Activated CD8-positive, alpha-beta T cell treated with anti-CD3 and anti-CD28 coated beads, Interleukin-2, amount 10 ng/mL, durations not matched to agents 7 days and 5 days (primary cell): ENCODE results near the gene SLC4A3. TPM values are rescaled to one million over a fixed set of nuclear protein-coding genes. Genes with fewer than 3 reads are reported as not detected.

ENCODE experiments used
- ATAC-seq: fragments of 150-1000 bp; cut with Tn5 transposase; one replicate; pipeline ENCODE4 v1.10.0; 2021; ENCODE audit warnings: moderate library complexity
- CTCF ChIA-PET: fragments of 350-600 bp; sonication (Branson Sonifier 250); formaldehyde crosslinking; loops from one replicate; lab custom pipeline; 2021; ENCODE audit warnings: antibody characterized with exemption; lab: Charles Lee
- POLR2A ChIA-PET: fragments of 350-600 bp; sonication (Branson Sonifier 250); formaldehyde crosslinking; loops from one replicate; lab custom pipeline; 2021; ENCODE audit warnings: antibody characterized with exemption; lab: Charles Lee
- DNase-seq: peaks from one replicate; pipeline ENCODE4 v3.0.0-alpha.2; 2020
- H3K27ac Mint-ChIP-seq: one replicate; pipeline ENCODE4 v1.8.0; 2021; ENCODE audit warnings: mild to moderate bottlenecking, mixed read lengths
- H3K27me3 Mint-ChIP-seq: one replicate; pipeline ENCODE4 v1.8.0; 2021; ENCODE audit warnings: low read depth, mixed read lengths
- H3K36me3 Mint-ChIP-seq: one replicate; pipeline ENCODE4 v1.8.0; 2021; ENCODE audit warnings: low read depth, mixed read lengths
- H3K4me1 Mint-ChIP-seq: one replicate; pipeline ENCODE4 v1.8.0; 2021; ENCODE audit warnings: low read depth, mixed read lengths
- H3K4me3 Mint-ChIP-seq: one replicate; pipeline ENCODE4 v1.8.0; 2021; ENCODE audit warnings: mild to moderate bottlenecking, mixed read lengths
- H3K9me3 Mint-ChIP-seq: one replicate; pipeline ENCODE4 v1.8.0; 2022; ENCODE audit warnings: mixed read lengths; ENCODE audit not compliant: insufficient read depth
- total RNA-seq, 2 experiments: library from RNA; stranded (reverse); gene quantifications; one replicate each; pipeline ENCODE4 v1.2.3, GENCODE V29; 2021

The SLC4A3 gene
- total RNA-seq, 2 experiments from 2014 or later: not detected

DNA sequence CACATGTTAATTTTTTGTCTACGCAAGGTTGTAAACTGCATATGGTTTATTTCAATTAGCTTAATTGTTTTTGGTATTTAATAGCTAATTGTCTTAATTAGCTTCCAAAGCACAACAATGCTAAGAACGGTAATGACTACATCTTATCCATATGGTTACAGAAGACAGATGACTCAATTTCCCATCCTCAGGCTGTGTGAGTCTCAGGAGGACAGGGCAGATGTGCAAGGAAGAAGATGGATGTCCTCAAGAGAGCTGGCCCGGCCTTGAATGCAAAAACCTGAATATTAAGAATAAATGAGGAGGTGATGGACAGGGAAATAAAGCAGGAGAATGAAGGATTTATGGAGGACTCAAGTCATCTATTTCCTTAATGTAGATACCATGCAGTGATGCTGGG is 31.4 kb downstream of the SLC4A3 start:
- DNase-seq (no peak), ATAC-seq (no peak)
- Mint-ChIP-seq H3K9me3 (no peaks in the 10 kb centered on the region), H3K27ac (no peak overlapping the region), H3K4me3 (no peak overlapping the region), H3K36me3 (no peaks in the 10 kb centered on the region), H3K27me3 (peaks cover 25% of the 10 kb centered on the region), H3K4me1 (no peaks in the 10 kb centered on the region)
- CTCF ChIA-PET: interaction anchor here (1.0 to 1.4 kb wide), 2 partner anchors 33 to 118 kb away, joined by 3 to 4 read pairs; no protein-coding TSS in a partner anchor
- POLR2A ChIA-PET: no interaction called here

DNA sequence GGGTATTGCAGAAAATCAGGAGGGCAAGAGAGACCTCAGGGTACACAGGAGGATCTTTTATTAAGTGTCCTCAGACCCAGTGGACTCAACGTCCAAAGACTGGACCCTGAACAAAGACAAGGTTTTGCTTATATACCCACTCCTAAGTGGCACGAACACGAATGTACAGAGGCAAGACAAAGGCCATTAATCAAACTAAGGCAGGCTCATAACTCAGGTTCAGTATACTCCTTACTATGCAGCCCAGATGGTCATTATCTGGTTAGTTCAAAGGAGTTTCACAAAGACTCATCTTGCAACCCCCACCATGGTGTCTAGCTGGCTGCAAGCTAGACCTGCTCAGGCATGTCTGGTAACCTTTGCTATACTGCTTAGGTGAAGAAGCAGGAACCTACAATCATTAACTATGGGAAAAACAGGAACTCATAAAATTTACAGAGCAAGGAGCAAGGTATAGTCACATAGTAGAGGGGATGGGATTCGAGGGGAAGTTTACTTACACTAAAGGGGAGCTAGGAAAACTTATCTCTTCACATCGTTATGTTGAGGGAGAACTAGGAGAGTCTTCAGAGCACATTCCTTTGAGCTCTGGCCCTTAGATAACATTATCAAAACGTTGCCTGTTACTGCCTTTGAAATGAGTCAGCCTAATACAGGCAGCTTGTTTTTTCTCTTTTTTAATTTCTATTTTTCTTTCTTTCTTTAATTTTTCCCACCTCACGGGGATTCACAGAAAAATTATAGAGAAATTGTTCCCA is 33.9 kb downstream of the SLC4A3 start:
- H3K36me3 Mint-ChIP-seq: no peaks in the 10 kb centered on the region
- no peaks in the 10 kb centered on the region for H3K4me1 Mint-ChIP-seq
- H3K9me3 Mint-ChIP-seq: no peaks in the 10 kb centered on the region
- DNase-seq (no peak), ATAC-seq (no peak)
- H3K4me3 Mint-ChIP-seq: no peak overlapping the region
- POLR2A ChIA-PET: no interaction called here
- peaks cover 16% of the 10 kb centered on the region for H3K27me3 Mint-ChIP-seq
- H3K27ac Mint-ChIP-seq: no peak overlapping the region
- CTCF ChIA-PET: interaction anchor here (1.1 kb wide), 1 partner anchor 120 kb away, joined by 3 read pairs; no protein-coding TSS in a partner anchor

DNA sequence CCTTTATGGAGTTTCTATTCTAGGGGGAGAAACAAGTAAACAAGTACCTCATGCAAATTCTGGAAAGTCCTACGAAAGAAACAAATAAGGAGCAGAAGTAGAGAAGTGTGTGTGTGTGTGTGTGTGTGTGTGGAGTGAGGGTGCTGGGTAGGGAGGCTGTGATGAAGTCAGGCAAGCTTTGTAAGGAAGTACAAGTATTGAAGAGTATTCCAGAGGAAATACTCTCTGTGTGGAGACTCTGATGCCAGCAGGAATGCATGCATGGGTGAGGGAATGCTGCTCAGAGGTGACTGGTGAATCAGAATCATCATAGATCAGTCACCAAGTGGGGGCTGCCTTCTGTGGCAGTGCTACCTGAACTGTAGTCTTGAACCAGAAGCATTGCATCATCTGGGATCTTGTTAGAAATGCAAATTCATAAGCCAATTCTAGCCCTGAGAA is 34.5 kb downstream of the SLC4A3 start:
- ChIA-PET POLR2A (no interaction called here), CTCF (interaction anchor here (1.1 kb wide), 1 partner anchor 121 kb away, joined by 3 read pairs; no protein-coding TSS in a partner anchor)
- no peak for ATAC-seq
- H3K4me1 Mint-ChIP-seq: no peaks in the 10 kb centered on the region
- H3K9me3 Mint-ChIP-seq: no peaks in the 10 kb centered on the region
- DNase-seq: no peak
- H3K4me3 Mint-ChIP-seq: no peak overlapping the region
- H3K36me3 Mint-ChIP-seq: no peaks in the 10 kb centered on the region
- H3K27me3 Mint-ChIP-seq: peaks cover 16% of the 10 kb centered on the region
- no peak overlapping the region for H3K27ac Mint-ChIP-seq

DNA sequence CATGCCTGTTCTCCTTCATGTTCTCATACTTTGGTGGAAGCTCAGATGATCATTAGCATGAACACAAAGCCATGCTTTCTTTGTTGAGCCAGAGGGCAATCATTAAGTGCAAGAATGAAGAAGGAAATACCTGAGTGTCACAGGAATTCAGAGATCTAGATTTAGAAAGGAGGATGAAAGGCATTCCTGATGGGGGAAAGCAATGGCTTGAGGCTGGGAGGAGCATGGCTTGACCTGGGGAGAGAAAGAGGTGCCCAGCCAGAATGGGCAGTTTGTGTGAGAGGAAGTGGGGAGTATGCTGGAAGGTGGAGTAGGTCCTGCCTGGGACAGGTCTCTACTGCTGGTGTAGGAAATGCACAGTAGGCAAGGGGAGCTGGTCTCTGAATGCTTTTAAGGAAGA is 35.1 kb downstream of the SLC4A3 start:
- DNase-seq: no peak
- H3K27ac Mint-ChIP-seq: no peak overlapping the region
- no peaks in the 10 kb centered on the region for H3K36me3 Mint-ChIP-seq
- no peaks in the 10 kb centered on the region for H3K9me3 Mint-ChIP-seq
- H3K4me1 Mint-ChIP-seq: no peaks in the 10 kb centered on the region
- ChIA-PET POLR2A (no interaction called here), CTCF (no interaction called here)
- H3K27me3 Mint-ChIP-seq: peaks cover 13% of the 10 kb centered on the region
- H3K4me3 Mint-ChIP-seq: no peak overlapping the region
- ATAC-seq: no peak

DNA sequence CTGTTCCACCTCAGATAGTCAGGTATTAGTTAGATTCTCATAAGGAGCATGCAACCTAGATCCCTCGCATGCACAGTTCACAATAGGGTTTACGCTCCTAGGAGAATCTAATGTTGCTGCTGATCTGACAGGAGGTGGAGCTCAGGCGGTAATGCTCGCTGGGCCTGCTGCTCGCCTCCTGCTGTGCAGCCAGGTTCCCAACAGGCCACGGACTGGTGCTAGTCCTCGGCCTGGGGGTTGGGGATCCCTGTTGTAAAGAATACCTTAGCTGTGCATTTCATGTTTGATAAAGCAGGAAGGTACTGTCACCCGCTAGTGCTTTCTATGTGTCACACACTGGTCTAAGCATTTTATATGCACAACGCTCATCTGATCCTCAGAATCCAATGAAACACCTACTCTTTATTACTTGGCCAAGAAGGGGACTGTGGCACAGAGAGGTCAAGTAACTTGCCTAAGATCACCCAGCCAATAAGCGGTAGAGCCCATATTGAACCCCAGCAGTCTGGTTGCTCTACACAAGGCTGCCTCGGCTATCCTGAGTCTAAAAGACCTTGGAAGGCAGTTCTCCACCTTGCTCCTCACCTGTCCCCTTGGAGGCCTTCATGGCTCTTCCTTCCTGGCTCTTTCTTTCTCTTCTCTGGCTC is 35.8 kb downstream of the SLC4A3 start:
- no peak for ATAC-seq
- H3K36me3 Mint-ChIP-seq: no peaks in the 10 kb centered on the region
- H3K9me3 Mint-ChIP-seq: no peaks in the 10 kb centered on the region
- DNase-seq: no peak
- no peak overlapping the region for H3K27ac Mint-ChIP-seq
- H3K4me1 Mint-ChIP-seq: no peaks in the 10 kb centered on the region
- ChIA-PET POLR2A (no interaction called here), CTCF (no interaction called here)
- H3K27me3 Mint-ChIP-seq: peaks cover 12% of the 10 kb centered on the region
- no peak overlapping the region for H3K4me3 Mint-ChIP-seq

DNA sequence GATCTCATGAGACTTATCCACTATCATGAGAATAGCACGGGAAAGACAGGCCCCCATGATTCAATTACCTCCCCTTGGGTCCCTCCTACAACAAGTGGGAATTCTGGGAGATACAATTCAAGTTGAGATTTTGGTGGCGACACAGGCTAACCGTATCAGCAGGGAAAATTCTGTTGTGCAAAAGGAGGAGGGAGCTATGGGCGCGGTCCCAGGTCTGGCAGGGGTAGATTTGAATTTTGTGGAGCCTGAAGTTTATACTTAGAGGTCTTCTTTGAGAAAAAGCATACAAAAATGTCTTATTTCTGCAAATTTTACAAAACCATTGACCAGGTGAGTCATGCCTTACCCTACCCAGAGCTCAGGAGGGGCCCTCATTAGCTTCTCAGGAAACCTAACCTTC is 36.6 kb downstream of the SLC4A3 start:
- ATAC-seq (no peak), DNase-seq (no peak)
- Mint-ChIP-seq H3K27me3 (peaks cover 12% of the 10 kb centered on the region), H3K36me3 (no peaks in the 10 kb centered on the region), H3K9me3 (no peaks in the 10 kb centered on the region), H3K4me3 (no peak overlapping the region), H3K27ac (no peak overlapping the region), H3K4me1 (no peaks in the 10 kb centered on the region)
- POLR2A ChIA-PET: no interaction called here
- CTCF ChIA-PET: interaction anchor here (1.2 kb wide), 1 partner anchor 104 kb away, joined by 3 read pairs; no protein-coding TSS in a partner anchor

DNA sequence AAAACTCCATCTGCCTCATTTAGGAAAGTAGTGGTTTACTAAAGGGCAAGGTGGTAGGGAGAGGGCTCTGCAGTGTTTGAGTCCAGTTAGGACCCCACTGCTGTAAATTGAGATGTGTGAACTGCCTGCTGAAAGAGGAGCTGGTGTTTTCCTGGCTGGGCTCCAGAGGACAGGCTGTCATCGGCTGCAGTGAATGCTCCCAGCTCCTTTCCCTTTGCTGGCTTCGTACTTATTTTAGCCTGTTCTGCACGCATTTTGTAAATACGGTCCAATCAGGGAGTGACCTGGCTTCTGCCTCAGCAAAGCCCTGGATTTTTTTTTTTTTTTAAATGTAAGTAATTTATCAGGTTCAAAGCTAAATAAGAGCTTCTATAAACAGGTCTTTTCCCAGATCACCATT is 37.5 kb downstream of the SLC4A3 start:
- DNase-seq: no peak
- Mint-ChIP-seq H3K4me1 (no peaks in the 10 kb centered on the region), H3K27me3 (peaks cover 16% of the 10 kb centered on the region), H3K36me3 (no peaks in the 10 kb centered on the region), H3K27ac (no peak overlapping the region), H3K9me3 (no peaks in the 10 kb centered on the region), H3K4me3 (no peak overlapping the region)
- POLR2A ChIA-PET: interaction anchor here (0.6 kb wide), 1 partner anchor 68 kb away, joined by 3 read pairs; no protein-coding TSS in a partner anchor
- CTCF ChIA-PET: interaction anchor here (1.2 kb wide), 1 partner anchor 105 kb away, joined by 3 read pairs; no protein-coding TSS in a partner anchor
- ATAC-seq: no peak

DNA sequence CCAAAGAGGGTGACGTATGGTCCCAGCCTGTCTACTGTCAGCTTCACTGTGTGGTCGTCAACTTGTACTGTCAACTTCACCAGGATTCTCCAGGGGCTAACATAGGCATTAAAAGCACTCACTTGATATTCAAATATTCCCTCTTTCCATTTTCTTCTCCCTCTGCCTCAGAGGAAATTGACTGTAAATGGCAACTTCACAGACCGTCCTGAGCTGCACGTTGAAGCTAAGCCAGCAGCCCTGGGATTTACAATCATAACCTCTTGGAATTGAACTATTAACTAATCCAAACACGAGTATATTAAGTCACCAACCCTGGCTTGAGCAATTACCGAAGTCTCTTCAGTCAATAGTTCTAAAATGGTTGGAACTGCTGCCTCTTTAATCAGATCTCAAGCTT is 38.5 kb downstream of the SLC4A3 start:
- no peaks in the 10 kb centered on the region for H3K9me3 Mint-ChIP-seq
- peaks cover 16% of the 10 kb centered on the region for H3K27me3 Mint-ChIP-seq
- ATAC-seq (no peak), DNase-seq (no peak)
- H3K27ac Mint-ChIP-seq: no peak overlapping the region
- no peaks in the 10 kb centered on the region for H3K4me1 Mint-ChIP-seq
- no peak overlapping the region for H3K4me3 Mint-ChIP-seq
- H3K36me3 Mint-ChIP-seq: no peaks in the 10 kb centered on the region
- CTCF ChIA-PET: interaction anchor here (1.7 kb wide), 1 partner anchor 24 kb away, joined by 3 read pairs; no protein-coding TSS in a partner anchor
- POLR2A ChIA-PET: no interaction called here

DNA sequence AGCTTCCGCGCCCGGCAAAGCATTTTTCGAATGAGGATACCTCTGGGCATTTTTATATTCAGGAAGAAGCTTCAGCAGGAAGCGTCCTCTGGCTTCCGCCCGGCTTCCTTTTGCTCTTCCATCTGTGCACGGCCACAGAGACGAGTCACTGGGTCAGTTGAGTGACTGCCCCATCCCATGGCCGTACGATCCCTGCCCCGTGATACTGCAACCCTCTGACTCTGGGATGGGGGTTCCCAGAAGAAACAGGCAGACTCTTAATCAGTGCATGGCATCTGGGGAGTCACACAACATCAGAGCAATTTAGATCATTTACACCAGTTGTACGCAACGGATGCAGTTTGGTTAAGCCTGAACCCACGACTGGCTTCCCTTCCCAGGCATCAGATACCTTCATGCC is 40.9 kb downstream of the SLC4A3 start:
- ATAC-seq (no peak), DNase-seq (no peak)
- Mint-ChIP-seq H3K36me3 (no peaks in the 10 kb centered on the region), H3K27me3 (peaks cover 13% of the 10 kb centered on the region), H3K4me1 (no peaks in the 10 kb centered on the region), H3K4me3 (no peak overlapping the region), H3K27ac (no peak overlapping the region), H3K9me3 (no peaks in the 10 kb centered on the region)
- POLR2A ChIA-PET: no interaction called here
- CTCF ChIA-PET: interaction anchor here (1.0 kb wide), 2 partner anchors 10 to 22 kb away, joined by 3 read pairs; no protein-coding TSS in a partner anchor

DNA sequence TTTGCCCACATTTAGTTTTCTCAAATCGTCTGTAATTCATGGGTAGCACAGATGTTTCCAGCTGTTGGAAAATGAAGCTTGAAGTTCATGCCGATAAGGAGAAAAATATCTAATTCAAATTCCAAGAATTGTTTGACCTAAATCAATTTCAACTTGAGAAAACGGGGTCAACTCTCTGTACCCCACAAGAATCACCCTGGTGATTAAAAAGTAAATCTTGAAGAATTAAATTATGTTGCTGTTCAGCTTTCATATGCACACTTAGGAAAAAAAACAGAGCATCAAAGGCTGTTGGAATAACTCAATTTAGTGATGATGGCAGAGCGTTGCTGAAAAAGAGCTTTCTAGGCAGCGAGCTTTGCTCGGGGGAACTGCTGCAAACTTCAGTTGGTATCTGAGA is 43.0 kb downstream of the SLC4A3 start:
- Mint-ChIP-seq H3K4me3 (no peak overlapping the region), H3K27me3 (peaks cover 19% of the 10 kb centered on the region), H3K27ac (no peak overlapping the region), H3K36me3 (no peaks in the 10 kb centered on the region), H3K9me3 (no peaks in the 10 kb centered on the region), H3K4me1 (no peaks in the 10 kb centered on the region)
- no peak for ATAC-seq
- CTCF ChIA-PET: interaction anchor here (0.8 kb wide), 1 partner anchor 19 kb away, joined by 3 read pairs; no protein-coding TSS in a partner anchor
- POLR2A ChIA-PET: no interaction called here
- DNase-seq: no peak

DNA sequence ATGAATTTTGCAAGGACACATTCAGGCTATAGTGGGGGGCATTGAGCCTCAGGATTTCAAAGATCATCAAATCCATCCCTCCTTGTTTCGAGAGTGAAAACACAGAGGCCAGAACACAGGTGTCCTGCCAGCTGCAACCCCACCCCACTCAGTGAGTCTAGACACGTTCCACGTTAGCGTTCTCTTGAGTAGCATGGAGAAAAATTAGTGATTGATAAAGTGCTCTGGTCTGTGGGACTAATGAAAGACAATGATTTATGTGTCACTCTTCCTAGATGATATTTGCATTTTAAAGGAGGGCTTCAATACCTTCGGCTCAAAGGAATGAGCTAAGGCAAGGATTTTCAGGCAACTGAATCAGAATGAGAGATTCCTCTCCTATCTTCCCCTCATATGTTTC is 43.8 kb downstream of the SLC4A3 start:
- ChIA-PET POLR2A (no interaction called here), CTCF (interaction anchor here (0.9 kb wide), 1 partner anchor 18 kb away, joined by 3 read pairs; no protein-coding TSS in a partner anchor)
- DNase-seq: no peak
- no peak overlapping the region for H3K27ac Mint-ChIP-seq
- H3K4me3 Mint-ChIP-seq: no peak overlapping the region
- H3K36me3 Mint-ChIP-seq: no peaks in the 10 kb centered on the region
- peaks cover 19% of the 10 kb centered on the region for H3K27me3 Mint-ChIP-seq
- H3K4me1 Mint-ChIP-seq: no peaks in the 10 kb centered on the region
- no peaks in the 10 kb centered on the region for H3K9me3 Mint-ChIP-seq
- ATAC-seq: no peak

DNA sequence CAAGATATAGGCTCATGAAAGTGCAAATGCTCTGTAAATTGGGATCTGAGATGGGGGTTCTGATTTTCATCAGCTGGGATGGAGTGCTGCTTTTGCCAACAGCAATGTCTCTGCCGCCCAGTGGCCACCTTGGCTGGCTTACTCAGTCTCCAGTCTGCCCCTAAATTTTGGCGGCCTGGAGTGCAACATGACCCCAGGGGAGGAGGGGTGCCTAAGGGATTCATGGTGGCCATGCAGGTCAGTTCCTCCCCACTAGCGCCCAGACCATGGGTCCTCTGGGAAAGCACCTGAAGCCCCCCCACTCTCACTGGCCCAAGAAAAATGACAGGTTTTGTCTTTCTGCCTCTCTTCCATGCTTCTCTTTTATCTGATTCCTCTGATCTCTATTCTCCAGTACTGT is 45.0 kb downstream of the SLC4A3 start:
- H3K27me3 Mint-ChIP-seq: peaks cover 19% of the 10 kb centered on the region
- ATAC-seq (no peak), DNase-seq (no peak)
- no peaks in the 10 kb centered on the region for H3K36me3 Mint-ChIP-seq
- no peaks in the 10 kb centered on the region for H3K4me1 Mint-ChIP-seq
- H3K9me3 Mint-ChIP-seq: no peaks in the 10 kb centered on the region
- POLR2A ChIA-PET: no interaction called here
- CTCF ChIA-PET: interaction anchor here (0.9 kb wide), 1 partner anchor 17 kb away, joined by 3 read pairs; no protein-coding TSS in a partner anchor
- H3K27ac Mint-ChIP-seq: no peak overlapping the region
- H3K4me3 Mint-ChIP-seq: no peak overlapping the region
